Heart right ventricle (tissue), 16 donors: ENCODE measurements around the gene RUNDC3A. TPM values are rescaled to one million over a fixed set of nuclear protein-coding genes. Genes with fewer than 3 reads are reported as not detected.

ENCODE experiments used
- ATAC-seq, 8 donors: fragments of 200-7000 bp; cut with Tn5 transposase; one replicate each; pipeline ENCODE4 v1.9.1; 2020; ENCODE audit warnings: mild to moderate bottlenecking in 8 of 8, moderate library complexity in 8 of 8, moderate number of reproducible peaks in 1 of 8
- DNase-seq, 2 donors: peaks; one replicate each; pipeline ENCODE4 v3.0.0-alpha.2; 2020
- H3K27ac ChIP-seq, 10 donors: fragments of 200-600 bp; sonication (generic) in 2 of 10; one replicate each; pipeline versions ENCODE4 v1.5.0 to v1.8.0; 2020 to 2022; ENCODE audit warnings: mild to moderate bottlenecking in 3 of 10
- H3K27me3 ChIP-seq, 7 donors: fragments of 200-600 bp; one replicate each; pipeline ENCODE4 v1.8.0; 2021 to 2022; ENCODE audit warnings: mild to moderate bottlenecking in 2 of 7
- H3K36me3 ChIP-seq, 9 donors: fragments of 200-600 bp; sonication (generic) in 1 of 9; one replicate each; pipeline versions ENCODE4 v1.5.0 to v1.8.0; 2020 to 2022; ENCODE audit warnings: mild to moderate bottlenecking in 2 of 9
- H3K4me1 ChIP-seq, 9 donors: fragments of 200-600 bp; sonication (generic) in 1 of 9; one replicate each; pipeline versions ENCODE4 v1.5.0 to v1.8.0; 2020 to 2022; ENCODE audit warnings: mild to moderate bottlenecking in 4 of 9
- H3K4me3 ChIP-seq, 10 donors: fragments of 200-600 bp; sonication (generic) in 2 of 10; one replicate each; pipeline versions ENCODE4 v1.5.0 to v1.8.0; 2020 to 2022; ENCODE audit warnings: mild to moderate bottlenecking in 7 of 10, moderate library complexity in 2 of 10
- H3K9me3 ChIP-seq, 11 donors: fragments of 200-600 bp in 10 of 11; sonication (generic) in 2 of 11; one replicate each; pipeline versions ENCODE4 v1.5.0 to v1.8.0; 2013 to 2022; ENCODE audit warnings: mild to moderate bottlenecking in 2 of 11, control low read depth in 1 of 11, moderate library complexity in 1 of 11
- CTCF ChIP-seq, 9 donors: fragments of 200-600 bp; sonication (generic) in 2 of 9; IDR thresholded peaks; one replicate each; pipeline versions ENCODE4 v1.5.0 to v1.8.0; 2021 to 2022; ENCODE audit warnings: antibody characterized with exemption in 9 of 9, mild to moderate bottlenecking in 5 of 9, moderate library complexity in 1 of 9
- WGBS, 2 donors: extraction: QIAGEN DNeasy Blood & Tissue Kit; methylation state at CpG; one replicate each; pipeline ENCODE4 v1.1.7; 2013; ENCODE audit warnings: inconsistent platforms in 1 of 2; 5-methylcytosine and 5-hydroxymethylcytosine counted together
- intact Hi-C, 10 donors: fragments of 100-400 bp; cut with DNase I; formaldehyde crosslinking; loops; one replicate each; pipeline versions ENCODE4 v1.11.1 to v1.14.2; 2022
- polyA plus RNA-seq, 2 donors: library from polyadenylated mRNA; stranded (reverse); fragments of 200-250 nt; gene quantifications; one replicate each; pipeline ENCODE4 v1.2.3, GENCODE V29; 2013
- total RNA-seq, 10 donors: library from RNA; stranded (reverse); fragmentation: NEBNext Ultra II Directional in 3 of 10; extraction: Animal tissue kit (Norgen Biotek cat#: 25700) in 3 of 10; gene quantifications; one replicate each; pipeline versions ENCODE4 v1.2.1 to v1.2.4, GENCODE V29; 2021 to 2023
- donor health status: Arrhythmogenic right ventricular cardiomyopathy.
- donor health status: ischemic (EF 13 %, LVEDD 7.1; RV severe dilation, severe dysfunction).
- donor health status: healthy with polysubstance abuse.
- donor health status: DM: no; HTN: yes; CAD: no.
- donor health status: DM: no; HTN: no; CAD: no.
- donor health status: ischemic (EF 25% LVEDD 6.9; RV normal size, moderate dysfunction).
- donor health status: ischemic (EF 25% LVEDD 5.7; RV mildly dilated, moderate dysfunction).
- donor health status: healthy.
- donor health status: DM: yes; HTN: yes; CAD: no.
- donor health status: Ischemic cardiomyopathy.
- donor health status: ischemic (EF 35%, LVEDD 5.7; RV mildly dilated, moderate dysfunction).
- donor health status: nonischemic (EF 11% LVEDD 7.7; RV severe dilation, severe dysfunction).
- donor health status: DM: yes; HTN: yes; CAD: no.
- donor health status: PGD.
- donor health status: ischemic (EF 29% LVEDD 5.4; RV normal size, mild dysfunction).
- donor health status: nonischemic (EF 23%, LVEDD 6.1; RV moderate dilation, normal function).

The RUNDC3A gene
- total and polyA plus RNA-seq, 12 donors: 0.15 to 1.9 (median 0.54) TPM; not detected in 2

GRCh38 chr17:44311562-44312181, 3.3 kb downstream of the RUNDC3A start:
- intact Hi-C loops: no loop called here
- no peak for DNase-seq
- no peak for ATAC-seq
- Histone ChIP-seq H3K27ac (no peak overlapping the region), H3K9me3 (no peaks in the 10 kb centered on the region), H3K4me1 (peaks cover 8 to 37% (median 23%) of the 10 kb centered on the region in 9 donors), H3K36me3 (no peaks in the 10 kb centered on the region), H3K4me3 (no peak overlapping the region), H3K27me3 (peaks cover 15 to 65% (median 40%) of the 10 kb centered on the region in 7 donors)
- TF ChIP-seq CTCF (IDR thresholded peaks at IDR 0.05): no peak
- 68 to 82% methylated on average over 4 to 5 of the region's 5 CpGs for WGBS, 2 donors

- peaks cover 7 to 32% (median 20%) of the 10 kb centered on the region in 9 donors for H3K4me1 ChIP-seq
- no peak overlapping the region for H3K27ac ChIP-seq
- WGBS, 2 donors: 65 to 66% methylated on average over 17 of the region's 17 CpGs
- H3K36me3 ChIP-seq: no peaks in the 10 kb centered on the region
- H3K4me3 ChIP-seq: no peak overlapping the region
- ATAC-seq (no peak), DNase-seq (no peak)
- H3K27me3 ChIP-seq: peaks cover 15 to 65% (median 48%) of the 10 kb centered on the region in 7 donors
- H3K9me3 ChIP-seq: no peaks in the 10 kb centered on the region
- no peak for TF ChIP-seq CTCF (IDR thresholded peaks at IDR 0.05)
- intact Hi-C loops: no loop called here
Observed at GRCh38 chr17:44312396-44313104, 4.1 kb downstream of the RUNDC3A start.

DNA sequence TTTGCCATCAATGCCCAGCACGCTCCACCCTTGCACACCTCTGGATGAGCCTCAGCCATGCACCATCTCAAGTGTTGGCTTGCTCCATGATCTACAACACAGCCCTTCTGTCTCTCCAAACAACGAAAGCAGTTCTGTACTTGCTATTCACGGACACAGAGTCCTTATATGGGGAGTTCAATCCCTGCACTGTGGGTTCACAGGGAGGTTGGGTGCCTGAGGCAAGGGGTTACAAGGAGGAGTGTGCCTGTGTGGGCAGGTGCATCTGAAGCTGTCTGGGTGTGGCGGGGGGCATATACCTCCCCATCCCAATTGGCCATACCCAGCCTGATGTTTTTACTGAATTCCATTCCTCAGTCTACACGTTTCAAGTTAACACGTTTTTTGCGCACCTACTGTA, 5.6 kb downstream of the RUNDC3A start:
- DNase-seq (no peak), ATAC-seq (no peak)
- WGBS, 2 donors: 73 to 79% methylated on average over 7 of the region's 7 CpGs
- no peak for TF ChIP-seq CTCF (IDR thresholded peaks at IDR 0.05)
- no peak overlapping the region for H3K27ac ChIP-seq
- H3K36me3 ChIP-seq: peaks cover 0 to 2% (median 0%) of the 10 kb centered on the region in 9 donors
- intact Hi-C loops: no loop called here
- H3K4me1 ChIP-seq: peaks cover 4 to 17% (median 6%) of the 10 kb centered on the region in 9 donors
- H3K9me3 ChIP-seq: no peaks in the 10 kb centered on the region
- peaks cover 15 to 61% (median 52%) of the 10 kb centered on the region in 7 donors for H3K27me3 ChIP-seq
- H3K4me3 ChIP-seq: no peak overlapping the region

DNA sequence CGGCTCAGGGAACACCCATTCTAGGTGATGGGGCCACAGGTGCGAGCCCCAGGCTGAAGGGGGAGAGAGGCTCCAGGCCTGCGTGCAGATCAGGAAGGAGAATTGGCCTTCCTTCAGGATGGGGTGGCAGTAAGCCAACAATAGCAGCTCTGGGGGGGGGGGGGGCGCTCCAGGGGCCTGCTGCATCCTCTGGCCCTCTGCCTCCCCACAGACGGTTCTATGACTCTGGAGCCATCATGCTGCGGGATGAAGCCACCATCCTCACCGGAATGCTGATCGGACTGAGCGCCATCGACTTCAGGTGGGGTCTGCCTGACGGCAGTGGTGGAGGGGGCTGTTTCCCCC, 6.1 kb downstream of the RUNDC3A start:
- 26 to 30% methylated on average over 10 to 11 of the region's 11 CpGs for WGBS, 2 donors
- H3K9me3 ChIP-seq: no peaks in the 10 kb centered on the region
- DNase-seq (no peak), ATAC-seq (no peak)
- peaks cover 15 to 61% (median 52%) of the 10 kb centered on the region in 7 donors for H3K27me3 ChIP-seq
- peak overlapping the region in 2 of 10 donors; percentile 24 to 42 for H3K4me3 ChIP-seq
- TF ChIP-seq CTCF (IDR thresholded peaks at IDR 0.05): no peak
- H3K4me1 ChIP-seq: peaks cover 4 to 14% (median 6%) of the 10 kb centered on the region in 9 donors
- intact Hi-C loops: no loop called here
- H3K36me3 ChIP-seq: peaks cover 0 to 7% (median 0%) of the 10 kb centered on the region in 9 donors
- H3K27ac ChIP-seq: no peak overlapping the region
